K562 (cell line): ENCODE data around the gene MAN2B1. TPM values are rescaled to one million over a fixed set of nuclear protein-coding genes. Genes with fewer than 3 reads are reported as not detected.

Experiments used
- ARID1B ChIP-seq: fragments of 450-650 bp; IDR thresholded peaks from 2 replicates; pipeline ENCODE4 v1.6.1; 2016; ENCODE audit warnings: antibody characterized with exemption, mild to moderate bottlenecking, inconsistent platforms
- ARNT ChIP-seq, 2 experiments: fragments of 450-650 bp; IDR thresholded peaks; 2 replicates each; pipeline ENCODE4 v1.6.1; 2016; ENCODE audit warnings: mild to moderate bottlenecking in 1 of 2
- EHMT2 ChIP-seq: fragments of 450-650 bp; IDR thresholded peaks from 2 replicates; pipeline ENCODE4 v1.6.1; 2018; ENCODE audit warnings: antibody characterized with exemption
- EP300 ChIP-seq: IDR thresholded peaks from 2 replicates; pipeline ENCODE4 v1.6.1; 2012; ENCODE audit warnings: low read length, improper control_type of control experiment
- FOXK2 ChIP-seq, 2 experiments: fragments of 450-650 bp; IDR thresholded peaks in 1 of 2; conservative IDR thresholded peaks in 1 of 2; 2 replicates each; pipeline ENCODE4 v1.6.1; 2016; ENCODE audit warnings: low read depth in 2 of 2, mild to moderate bottlenecking in 1 of 2
- HCFC1 ChIP-seq: IDR thresholded peaks from 2 replicates; pipeline ENCODE4 v1.6.1; 2012; ENCODE audit warnings: low read depth, low read length, improper control_type of control experiment
- MCM7 ChIP-seq, 2 experiments: fragments of 450-650 bp; IDR thresholded peaks; 2 replicates each; pipeline ENCODE4 v1.6.1; 2016 to 2018
- NBN ChIP-seq: fragments of 450-650 bp; IDR thresholded peaks from 2 replicates; pipeline ENCODE4 v1.6.1; 2016; ENCODE audit warnings: low read depth, mild to moderate bottlenecking
- RCOR1 ChIP-seq, 2 experiments: IDR thresholded peaks; 2 replicates each; pipeline ENCODE4 v1.6.1; 2012; ENCODE audit warnings: low read depth in 2 of 2, low read length in 2 of 2, borderline replicate concordance in 1 of 2, improper control_type of control experiment in 1 of 2
- SMAD2 ChIP-seq: fragments of 150-350 bp; IDR thresholded peaks from 2 replicates; pipeline ENCODE4 v1.6.1; 2014; ENCODE audit warnings: low read depth, mild to moderate bottlenecking, low read length
- SMARCE1 ChIP-seq: fragments of 450-650 bp; IDR thresholded peaks from 2 replicates; pipeline ENCODE4 v1.7.1; 2016; ENCODE audit warnings: mild to moderate bottlenecking
- ZSCAN32 ChIP-seq: fragments of 450-650 bp; formaldehyde crosslinking; IDR thresholded peaks from 2 replicates; pipeline ENCODE4 v1.4.0; 2020; ENCODE audit warnings: mild to moderate bottlenecking, moderate library complexity
- polyA plus RNA-seq, 8 experiments: library from polyadenylated mRNA; depleted of rRNA in 4 of 8; stranded (reverse) in 5 of 8; unstranded in 3 of 8; fragments of >200 nt; fragmentation: Nextera tagmentation in 2 of 8; fragmentation: Illumina TruSeq in 1 of 8; extraction: Ambion mirVana in 2 of 8; extraction: Trizol in 1 of 8; gene quantifications; 2 replicates each; pipeline versions ENCODE4 v1.2.1 to v1.2.3, GENCODE V29; 2011 to 2014; ENCODE audit warnings: inconsistent platforms in 1 of 8, missing spikeins in 1 of 8
- total RNA-seq, 7 experiments: library from RNA; depleted of rRNA in 6 of 7; stranded (reverse); fragments of >200 nt in 6 of 7; fragmentation: Illumina TruSeq in 2 of 7; extraction: Trizol in 2 of 7; gene quantifications; 2 replicates each; pipeline versions ENCODE4 v1.2.1 to v1.2.3, GENCODE V29; 2011 to 2021; ENCODE audit warnings: low replicate concordance in 1 of 7
- TF ChIP-seq, protein P1 (sequence below): fragments of 250-450 bp; sonication (Bioruptor Pico); IDR thresholded peaks from 2 replicates; pipeline ENCODE4 v1.5.0; 2020; ENCODE audit warnings: mild to moderate bottlenecking, borderline replicate concordance
- TF ChIP-seq, protein P2 (sequence below): sonication (generic); formaldehyde crosslinking; IDR thresholded peaks from 2 replicates; pipeline ENCODE4 v1.9.0; 2022; ENCODE audit warnings: mild to moderate bottlenecking, missing genetic modification reagents
- TF ChIP-seq, protein P3 (sequence below): fragments of 450-650 bp; IDR thresholded peaks from 2 replicates; pipeline ENCODE4 v1.6.1; 2016; ENCODE audit warnings: borderline replicate concordance
- TF ChIP-seq, protein P4 (sequence below): fragments of 450-650 bp; conservative IDR thresholded peaks from 2 replicates; pipeline ENCODE4 v1.6.1; 2016; ENCODE audit warnings: missing genetic modification characterization, low read depth, mild to moderate bottlenecking, missing compliant biosample characterization, moderate library complexity
- TF ChIP-seq, protein P5 (sequence below): fragments of 250-450 bp; sonication (Bioruptor Pico); IDR thresholded peaks from 2 replicates; pipeline ENCODE4 v1.9.0; 2021; ENCODE audit warnings: mild to moderate bottlenecking, inconsistent platforms
- TF ChIP-seq, protein P6 (sequence below), 2 experiments: fragments of 450-650 bp in 1 of 2; sonication (generic) in 1 of 2; formaldehyde crosslinking; conservative IDR thresholded peaks; 2 replicates each; pipeline versions ENCODE4 v1.4.0 to v1.8.1; 2020 to 2022; ENCODE audit warnings: mild to moderate bottlenecking in 1 of 2, missing genetic modification reagents in 1 of 2

MAN2B1 gene
- total and polyA plus RNA-seq, 9 of the 15 experiments (the other 6 are each of a cell fraction or from before 2014, with no cell fraction given): 0.59 to 33.8 (median 11.4) TPM

DNA sequence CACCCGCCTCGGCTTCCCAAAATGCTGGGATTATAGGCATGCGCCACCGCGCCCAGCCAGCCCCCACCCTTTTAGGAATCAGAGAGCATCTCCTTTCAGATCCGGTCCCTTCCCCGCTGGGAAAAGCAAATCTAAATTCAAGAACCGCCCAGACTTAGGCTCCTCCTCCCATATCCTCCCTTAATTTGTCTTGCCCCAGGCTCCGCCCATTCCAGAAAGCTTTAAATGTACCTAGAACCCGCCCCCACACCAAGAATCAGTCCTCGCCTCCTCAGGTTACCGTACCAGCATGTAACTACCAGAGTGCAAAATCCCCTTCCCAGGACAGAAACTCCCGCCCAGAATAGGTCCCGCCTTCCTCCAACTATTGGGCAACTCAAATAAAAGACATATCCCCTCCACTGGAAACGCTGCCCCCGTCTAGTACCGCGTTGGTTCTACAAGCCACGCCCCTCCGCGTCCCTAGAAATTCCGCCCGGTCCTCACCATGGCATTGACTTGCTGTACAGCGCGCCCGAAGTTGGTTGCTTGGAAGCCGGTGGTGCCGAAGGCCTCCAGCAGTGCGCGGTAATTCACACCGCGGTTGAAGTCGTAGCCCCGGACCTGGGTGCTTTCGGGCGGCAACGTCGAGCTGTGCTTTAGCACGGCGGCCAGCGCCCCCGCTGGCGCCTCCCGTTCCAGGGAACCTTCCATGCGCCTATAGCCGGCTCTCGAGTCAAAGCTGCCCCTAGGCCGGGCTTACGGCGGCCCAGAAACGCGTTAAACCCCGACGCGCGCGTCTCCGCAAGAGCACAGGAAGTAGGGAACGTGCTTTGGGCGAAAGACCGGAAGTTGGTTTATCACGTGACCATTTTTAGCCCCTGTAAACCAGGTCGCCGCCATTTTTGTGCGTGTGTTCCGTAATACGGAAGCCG, 14.8 kb upstream of the MAN2B1 start, which contains the start of gene DHPS (continued):
- TF ChIP-seq, protein P1, sequence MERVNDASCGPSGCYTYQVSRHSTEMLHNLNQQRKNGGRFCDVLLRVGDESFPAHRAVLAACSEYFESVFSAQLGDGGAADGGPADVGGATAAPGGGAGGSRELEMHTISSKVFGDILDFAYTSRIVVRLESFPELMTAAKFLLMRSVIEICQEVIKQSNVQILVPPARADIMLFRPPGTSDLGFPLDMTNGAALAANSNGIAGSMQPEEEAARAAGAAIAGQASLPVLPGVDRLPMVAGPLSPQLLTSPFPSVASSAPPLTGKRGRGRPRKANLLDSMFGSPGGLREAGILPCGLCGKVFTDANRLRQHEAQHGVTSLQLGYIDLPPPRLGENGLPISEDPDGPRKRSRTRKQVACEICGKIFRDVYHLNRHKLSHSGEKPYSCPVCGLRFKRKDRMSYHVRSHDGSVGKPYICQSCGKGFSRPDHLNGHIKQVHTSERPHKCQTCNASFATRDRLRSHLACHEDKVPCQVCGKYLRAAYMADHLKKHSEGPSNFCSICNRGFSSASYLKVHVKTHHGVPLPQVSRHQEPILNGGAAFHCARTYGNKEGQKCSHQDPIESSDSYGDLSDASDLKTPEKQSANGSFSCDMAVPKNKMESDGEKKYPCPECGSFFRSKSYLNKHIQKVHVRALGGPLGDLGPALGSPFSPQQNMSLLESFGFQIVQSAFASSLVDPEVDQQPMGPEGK (CRISPR knock-in tag): no peak
- TF ChIP-seq MCM7 (IDR thresholded peaks at IDR 0.05) (no peak; a peak in 1 of 4 replicates), EHMT2 (no peak), SMARCE1 (no peak), SMAD2 (no peak), ZSCAN32 (CRISPR knock-in tag) (0 out of 2 replicates have a peak, but pooled peaks have one; percentile 26), EP300 (no peak; the same call in 1 of the 2 replicates), NBN (no peak), ARID1B (peak; percentile 16; the same call in 1 of the 2 replicates), RCOR1 (IDR thresholded peaks at IDR 0.05; ENCODE audit: borderline replicate concordance in 1 of 2, low read depth in 2 of 2, low read length in 2 of 2) (0 out of 4 replicates have a peak, but pooled peaks of 1 of the 2 experiments have one; percentile 30), HCFC1 (peak; percentile 79), ARNT (IDR thresholded peaks at IDR 0.05) (no peak), FOXK2 (conservative IDR thresholded peaks at IDR 0.05 in 1 of 2, IDR thresholded peaks at IDR 0.05 in 1 of 2; ENCODE audit: low read depth in 2 of 2) (peak; percentile 92 to 93)
- TF ChIP-seq, protein P2, sequence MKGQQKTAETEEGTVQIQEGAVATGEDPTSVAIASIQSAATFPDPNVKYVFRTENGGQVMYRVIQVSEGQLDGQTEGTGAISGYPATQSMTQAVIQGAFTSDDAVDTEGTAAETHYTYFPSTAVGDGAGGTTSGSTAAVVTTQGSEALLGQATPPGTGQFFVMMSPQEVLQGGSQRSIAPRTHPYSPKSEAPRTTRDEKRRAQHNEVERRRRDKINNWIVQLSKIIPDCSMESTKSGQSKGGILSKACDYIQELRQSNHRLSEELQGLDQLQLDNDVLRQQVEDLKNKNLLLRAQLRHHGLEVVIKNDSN (CRISPR knock-in tag): peak; percentile 92
- TF ChIP-seq, protein P3, sequence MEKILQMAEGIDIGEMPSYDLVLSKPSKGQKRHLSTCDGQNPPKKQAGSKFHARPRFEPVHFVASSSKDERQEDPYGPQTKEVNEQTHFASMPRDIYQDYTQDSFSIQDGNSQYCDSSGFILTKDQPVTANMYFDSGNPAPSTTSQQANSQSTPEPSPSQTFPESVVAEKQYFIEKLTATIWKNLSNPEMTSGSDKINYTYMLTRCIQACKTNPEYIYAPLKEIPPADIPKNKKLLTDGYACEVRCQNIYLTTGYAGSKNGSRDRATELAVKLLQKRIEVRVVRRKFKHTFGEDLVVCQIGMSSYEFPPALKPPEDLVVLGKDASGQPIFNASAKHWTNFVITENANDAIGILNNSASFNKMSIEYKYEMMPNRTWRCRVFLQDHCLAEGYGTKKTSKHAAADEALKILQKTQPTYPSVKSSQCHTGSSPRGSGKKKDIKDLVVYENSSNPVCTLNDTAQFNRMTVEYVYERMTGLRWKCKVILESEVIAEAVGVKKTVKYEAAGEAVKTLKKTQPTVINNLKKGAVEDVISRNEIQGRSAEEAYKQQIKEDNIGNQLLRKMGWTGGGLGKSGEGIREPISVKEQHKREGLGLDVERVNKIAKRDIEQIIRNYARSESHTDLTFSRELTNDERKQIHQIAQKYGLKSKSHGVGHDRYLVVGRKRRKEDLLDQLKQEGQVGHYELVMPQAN: peak; percentile 92
- TF ChIP-seq, protein P4, sequence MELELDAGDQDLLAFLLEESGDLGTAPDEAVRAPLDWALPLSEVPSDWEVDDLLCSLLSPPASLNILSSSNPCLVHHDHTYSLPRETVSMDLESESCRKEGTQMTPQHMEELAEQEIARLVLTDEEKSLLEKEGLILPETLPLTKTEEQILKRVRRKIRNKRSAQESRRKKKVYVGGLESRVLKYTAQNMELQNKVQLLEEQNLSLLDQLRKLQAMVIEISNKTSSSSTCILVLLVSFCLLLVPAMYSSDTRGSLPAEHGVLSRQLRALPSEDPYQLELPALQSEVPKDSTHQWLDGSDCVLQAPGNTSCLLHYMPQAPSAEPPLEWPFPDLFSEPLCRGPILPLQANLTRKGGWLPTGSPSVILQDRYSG: no peak
- TF ChIP-seq, protein P5, sequence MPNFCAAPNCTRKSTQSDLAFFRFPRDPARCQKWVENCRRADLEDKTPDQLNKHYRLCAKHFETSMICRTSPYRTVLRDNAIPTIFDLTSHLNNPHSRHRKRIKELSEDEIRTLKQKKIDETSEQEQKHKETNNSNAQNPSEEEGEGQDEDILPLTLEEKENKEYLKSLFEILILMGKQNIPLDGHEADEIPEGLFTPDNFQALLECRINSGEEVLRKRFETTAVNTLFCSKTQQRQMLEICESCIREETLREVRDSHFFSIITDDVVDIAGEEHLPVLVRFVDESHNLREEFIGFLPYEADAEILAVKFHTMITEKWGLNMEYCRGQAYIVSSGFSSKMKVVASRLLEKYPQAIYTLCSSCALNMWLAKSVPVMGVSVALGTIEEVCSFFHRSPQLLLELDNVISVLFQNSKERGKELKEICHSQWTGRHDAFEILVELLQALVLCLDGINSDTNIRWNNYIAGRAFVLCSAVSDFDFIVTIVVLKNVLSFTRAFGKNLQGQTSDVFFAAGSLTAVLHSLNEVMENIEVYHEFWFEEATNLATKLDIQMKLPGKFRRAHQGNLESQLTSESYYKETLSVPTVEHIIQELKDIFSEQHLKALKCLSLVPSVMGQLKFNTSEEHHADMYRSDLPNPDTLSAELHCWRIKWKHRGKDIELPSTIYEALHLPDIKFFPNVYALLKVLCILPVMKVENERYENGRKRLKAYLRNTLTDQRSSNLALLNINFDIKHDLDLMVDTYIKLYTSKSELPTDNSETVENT (CRISPR knock-in tag): 0 out of 2 replicates have a peak, but pooled peaks have one; percentile 51
- TF ChIP-seq, protein P6, sequence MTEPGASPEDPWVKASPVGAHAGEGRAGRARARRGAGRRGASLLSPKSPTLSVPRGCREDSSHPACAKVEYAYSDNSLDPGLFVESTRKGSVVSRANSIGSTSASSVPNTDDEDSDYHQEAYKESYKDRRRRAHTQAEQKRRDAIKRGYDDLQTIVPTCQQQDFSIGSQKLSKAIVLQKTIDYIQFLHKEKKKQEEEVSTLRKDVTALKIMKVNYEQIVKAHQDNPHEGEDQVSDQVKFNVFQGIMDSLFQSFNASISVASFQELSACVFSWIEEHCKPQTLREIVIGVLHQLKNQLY (CRISPR knock-in tag; conservative IDR thresholded peaks at IDR 0.05): no peak
